RWPE2 (cell line): ENCODE measurements around the gene ADAP1.
A peak's percentile ranks its signal among the peaks of the same experiment; 100 is the strongest.

ENCODE experiments used
- ATAC-seq: fragments of 200-7000 bp; cut with Tn5 transposase; 3 replicates; pipeline ENCODE4 v1.9.1; 2021; ENCODE audit warnings: low read depth
- DNase-seq: peaks from one replicate; pipeline ENCODE4 v3.0.0-alpha.2; 2020; ENCODE audit warnings: low spot score
- H3K27ac ChIP-seq: fragments of 450-650 bp; 2 replicates; pipeline ENCODE4 v1.5.1; 2017; ENCODE audit warnings: mild to moderate bottlenecking; ENCODE audit not compliant: poor library complexity, severe bottlenecking
- H3K27me3 ChIP-seq: fragments of 250-450 bp; sonication (Bioruptor Pico); 2 replicates; pipeline ENCODE4 v1.5.1; 2021; ENCODE audit warnings: mild to moderate bottlenecking, moderate library complexity; ENCODE audit not compliant: insufficient read depth, poor library complexity, severe bottlenecking
- H3K36me3 ChIP-seq: fragments of 250-450 bp; sonication (Bioruptor Pico); 2 replicates; pipeline ENCODE4 v1.5.1; 2020; ENCODE audit warnings: low read depth, mild to moderate bottlenecking, moderate library complexity
- H3K4me1 ChIP-seq: fragments of 250-450 bp; sonication (Bioruptor Pico); 2 replicates; pipeline ENCODE4 v1.5.1; 2021; ENCODE audit warnings: mild to moderate bottlenecking, moderate library complexity; ENCODE audit not compliant: insufficient read depth, poor library complexity, severe bottlenecking
- H3K4me3 ChIP-seq: fragments of 250-450 bp; sonication (Bioruptor Pico); 2 replicates; pipeline ENCODE4 v1.5.1; 2021; ENCODE audit warnings: mild to moderate bottlenecking, moderate library complexity; ENCODE audit not compliant: severe bottlenecking
- H3K9me3 ChIP-seq: fragments of 250-450 bp; sonication (Bioruptor Pico); 2 replicates; pipeline ENCODE4 v1.5.1; 2021; ENCODE audit warnings: mild to moderate bottlenecking, moderate library complexity; ENCODE audit not compliant: severe bottlenecking
- CTCF ChIP-seq: fragments of 450-650 bp; IDR thresholded peaks from one replicate; pipeline ENCODE4 v1.5.1; 2017; ENCODE audit warnings: mild to moderate bottlenecking, moderate library complexity; ENCODE audit not compliant: poor library complexity, severe bottlenecking

The ADAP1 gene

DNA sequence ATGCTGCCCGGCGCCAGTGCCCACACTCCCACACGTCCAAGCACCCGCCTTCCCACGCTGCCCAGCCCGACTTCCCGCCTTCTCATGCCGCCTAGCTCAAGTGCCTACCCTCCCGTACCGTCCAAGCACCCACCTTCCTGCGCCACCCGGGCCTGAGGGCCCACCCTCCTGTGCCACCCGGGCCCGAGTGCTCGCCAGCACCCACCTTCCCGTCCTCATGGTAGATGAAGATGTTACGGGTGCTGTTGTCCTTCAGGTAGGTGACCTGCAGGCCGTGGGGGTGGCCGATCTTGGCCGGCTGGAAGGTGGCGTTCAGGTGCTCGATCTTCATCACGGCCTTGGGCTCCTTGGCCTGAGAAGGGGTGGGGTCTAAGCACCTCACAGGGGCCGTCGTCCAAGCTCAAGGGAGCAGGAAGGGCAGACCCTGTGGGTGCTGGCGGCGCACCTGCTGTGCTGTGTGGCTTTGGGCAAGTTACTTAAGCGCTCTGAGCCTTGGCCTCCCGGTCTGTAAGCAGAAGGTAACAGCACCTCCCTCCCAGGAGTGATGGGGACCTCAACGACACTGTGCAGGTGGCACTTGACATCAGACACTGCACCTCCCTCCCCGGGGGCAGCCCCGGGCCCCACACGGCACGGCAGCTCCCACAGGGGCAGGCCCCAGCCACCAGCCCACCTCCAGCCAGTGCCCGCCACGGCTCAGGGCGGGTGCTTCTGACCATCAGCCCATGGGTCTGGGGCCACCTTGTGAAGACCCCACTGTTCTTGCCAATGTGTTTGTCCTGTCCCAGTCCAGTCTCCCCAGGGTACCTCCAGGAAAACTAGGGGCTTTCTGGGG, 50.3 kb downstream of the ADAP1 start:
- ATAC-seq (no peak), DNase-seq (no peak)
- Histone ChIP-seq H3K36me3 (peaks cover 5% of the 10 kb centered on the region; the same call in 1 of the 2 replicates), H3K27ac (no peak overlapping the region), H3K9me3 (no peaks in the 10 kb centered on the region), H3K4me3 (no peak overlapping the region), H3K27me3 (no peaks in the 10 kb centered on the region), H3K4me1 (no peaks in the 10 kb centered on the region)
- no peak for TF ChIP-seq CTCF

DNA sequence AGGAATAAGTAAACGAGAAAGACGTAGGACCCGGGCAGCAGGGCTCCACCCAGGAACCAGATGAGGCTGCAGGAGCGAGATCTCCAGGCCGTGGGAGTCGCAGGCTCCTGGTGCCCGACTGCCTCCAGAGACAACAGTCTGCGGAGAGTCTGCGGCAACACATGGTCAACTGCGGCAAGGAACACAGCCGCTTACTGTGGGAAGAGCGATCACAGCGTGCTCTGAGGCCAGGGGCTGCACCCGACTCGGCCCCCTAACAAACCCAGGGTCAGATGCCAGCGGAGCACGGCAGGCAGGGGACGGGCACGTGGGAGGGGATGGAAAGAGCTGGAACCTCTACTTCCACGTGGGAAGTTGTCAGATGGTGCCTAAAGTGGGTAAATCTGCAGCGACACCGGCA, 51.5 kb downstream of the ADAP1 start:
- ATAC-seq (no peak), DNase-seq (no peak)
- Histone ChIP-seq H3K36me3 (peaks cover 16% of the 10 kb centered on the region; the same call in 1 of the 2 replicates), H3K27ac (no peak overlapping the region), H3K9me3 (no peaks in the 10 kb centered on the region), H3K4me1 (no peaks in the 10 kb centered on the region), H3K4me3 (no peak overlapping the region), H3K27me3 (no peaks in the 10 kb centered on the region)
- TF ChIP-seq CTCF, result no peak

DNA sequence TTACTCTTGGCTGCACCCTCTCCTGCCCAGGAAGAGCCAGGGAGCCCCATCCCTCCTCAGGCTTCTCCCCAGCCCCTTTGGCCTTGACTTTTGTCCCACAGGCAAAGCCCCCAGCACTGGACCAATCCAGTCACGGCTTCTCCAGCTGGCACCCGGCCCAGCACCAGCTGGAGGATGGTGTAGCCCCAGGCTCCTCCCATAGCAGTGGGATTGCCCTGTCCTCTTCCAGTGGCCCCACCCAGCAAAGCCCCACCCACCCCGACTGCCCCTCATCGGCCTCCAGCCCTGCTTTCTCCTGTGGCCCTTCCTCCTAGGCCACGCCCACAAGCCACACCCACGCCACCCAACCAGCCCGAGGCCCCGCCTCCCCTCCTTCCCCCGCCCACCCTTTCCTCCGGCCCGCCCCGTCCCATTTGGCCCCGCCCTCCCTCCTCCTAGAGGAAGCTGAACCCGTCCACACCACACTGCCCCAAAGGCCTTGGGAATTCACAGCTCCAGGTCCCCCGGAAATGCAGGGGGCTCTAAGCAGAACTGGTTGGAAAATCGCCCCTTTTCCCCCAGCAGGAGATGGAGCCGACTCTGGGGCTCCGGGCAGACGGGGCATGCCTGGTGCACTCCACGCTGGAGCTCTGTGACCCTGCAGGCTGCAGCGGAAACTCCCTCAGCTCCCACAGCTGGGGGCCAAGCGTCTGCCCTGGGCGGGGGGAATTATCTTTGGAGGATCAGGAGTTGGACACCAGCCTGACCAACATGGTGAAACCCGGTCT, 52.9 kb downstream of the ADAP1 start:
- H3K4me3 ChIP-seq, result no peak overlapping the region
- H3K27me3 ChIP-seq, result no peaks in the 10 kb centered on the region
- H3K4me1 ChIP-seq, result no peaks in the 10 kb centered on the region
- H3K27ac ChIP-seq, result no peak overlapping the region
- peaks cover 21% of the 10 kb centered on the region; the same call in 1 of the 2 replicates for H3K36me3 ChIP-seq
- ATAC-seq, result peak; percentile 73
- DNase-seq, result peak; percentile 92
- no peak for TF ChIP-seq CTCF
- H3K9me3 ChIP-seq, result no peaks in the 10 kb centered on the region

- H3K4me3 ChIP-seq, result no peak overlapping the region
- H3K4me1 ChIP-seq, result no peaks in the 10 kb centered on the region
- TF ChIP-seq CTCF, result no peak
- no peaks in the 10 kb centered on the region for H3K27me3 ChIP-seq
- no peaks in the 10 kb centered on the region for H3K9me3 ChIP-seq
- ATAC-seq (peak; percentile 3; the same call in 1 of the 3 replicates), DNase-seq (no peak)
- no peak overlapping the region for H3K27ac ChIP-seq
- H3K36me3 ChIP-seq, result peaks cover 27% of the 10 kb centered on the region; the same call in 1 of the 2 replicates
Measured at GRCh38 chr7:901041-901387, 53.5 kb downstream of the ADAP1 start.
